ENCODE measurements around the gene RTN4RL2.

DNA sequence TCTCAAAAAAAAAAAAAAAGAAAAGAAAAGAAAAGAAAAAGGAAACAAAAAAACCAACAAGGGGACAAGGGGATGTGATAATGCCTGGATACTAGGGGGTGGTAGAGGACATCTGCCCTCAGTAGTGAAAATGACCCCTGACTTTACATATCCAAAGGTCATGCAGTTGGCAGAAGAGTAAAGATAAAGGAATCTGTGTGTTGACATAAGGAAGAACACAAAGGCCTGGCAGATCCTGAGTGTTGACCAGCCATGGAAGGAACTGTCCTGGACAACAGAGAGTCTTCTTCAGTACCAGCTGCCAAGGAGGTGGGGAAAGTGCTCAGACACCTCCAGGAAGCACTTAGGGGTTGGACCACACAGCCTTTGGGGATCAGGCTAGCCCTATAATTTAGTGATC lies 42.5 kb downstream of the RTN4RL2 start:
- TF ChIP-seq, protein P1, sequence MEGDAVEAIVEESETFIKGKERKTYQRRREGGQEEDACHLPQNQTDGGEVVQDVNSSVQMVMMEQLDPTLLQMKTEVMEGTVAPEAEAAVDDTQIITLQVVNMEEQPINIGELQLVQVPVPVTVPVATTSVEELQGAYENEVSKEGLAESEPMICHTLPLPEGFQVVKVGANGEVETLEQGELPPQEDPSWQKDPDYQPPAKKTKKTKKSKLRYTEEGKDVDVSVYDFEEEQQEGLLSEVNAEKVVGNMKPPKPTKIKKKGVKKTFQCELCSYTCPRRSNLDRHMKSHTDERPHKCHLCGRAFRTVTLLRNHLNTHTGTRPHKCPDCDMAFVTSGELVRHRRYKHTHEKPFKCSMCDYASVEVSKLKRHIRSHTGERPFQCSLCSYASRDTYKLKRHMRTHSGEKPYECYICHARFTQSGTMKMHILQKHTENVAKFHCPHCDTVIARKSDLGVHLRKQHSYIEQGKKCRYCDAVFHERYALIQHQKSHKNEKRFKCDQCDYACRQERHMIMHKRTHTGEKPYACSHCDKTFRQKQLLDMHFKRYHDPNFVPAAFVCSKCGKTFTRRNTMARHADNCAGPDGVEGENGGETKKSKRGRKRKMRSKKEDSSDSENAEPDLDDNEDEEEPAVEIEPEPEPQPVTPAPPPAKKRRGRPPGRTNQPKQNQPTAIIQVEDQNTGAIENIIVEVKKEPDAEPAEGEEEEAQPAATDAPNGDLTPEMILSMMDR (IDR thresholded peaks at IDR 0.05), result no peak
- no peak for TF ChIP-seq POLR2A (IDR thresholded peaks at IDR 0.05)
